Activated naive CD8-positive, alpha-beta T cell treated with anti-CD3 and anti-CD28 coated beads for 36 hours (primary cell): Measurements from ENCODE around the gene TXNRD2. TPM values are rescaled to one million over a fixed set of nuclear protein-coding genes. Genes with fewer than 3 reads are reported as not detected.

Experiments
- DNase-seq: peaks from one replicate; pipeline ENCODE4 v3.0.0; 2021
- H3K27ac Mint-ChIP-seq: one replicate; pipeline ENCODE4 v1.8.0; 2022; ENCODE audit warnings: mild to moderate bottlenecking, moderate library complexity, mixed read lengths
- H3K27me3 Mint-ChIP-seq: one replicate; pipeline ENCODE4 v1.8.0; 2022; ENCODE audit warnings: mild to moderate bottlenecking, mixed read lengths
- H3K36me3 Mint-ChIP-seq: one replicate; pipeline ENCODE4 v1.8.0; 2021; ENCODE audit warnings: mild to moderate bottlenecking, mixed read lengths
- H3K4me1 Mint-ChIP-seq: one replicate; pipeline ENCODE4 v1.8.0; 2021; ENCODE audit warnings: mixed read lengths
- H3K4me3 Mint-ChIP-seq: one replicate; pipeline ENCODE4 v1.8.0; 2022; ENCODE audit warnings: mild to moderate bottlenecking, moderate library complexity, mixed read lengths
- H3K9me3 Mint-ChIP-seq: one replicate; pipeline ENCODE4 v1.8.0; 2022; ENCODE audit warnings: mixed read lengths
- total RNA-seq, 2 experiments: library from RNA; stranded (reverse); gene quantifications; one replicate each; pipeline ENCODE4 v1.2.3, GENCODE V29; 2021

Gene TXNRD2
- total RNA-seq, 2 experiments from 2014 or later: 20.3 to 20.9 TPM

GRCh38 chr22:19859861-19860510 lies 81.6 kb downstream of the TXNRD2 start:
- Mint-ChIP-seq H3K27me3 (no peaks in the 10 kb centered on the region), H3K9me3 (no peaks in the 10 kb centered on the region), H3K27ac (no peak overlapping the region), H3K36me3 (peaks cover 15% of the 10 kb centered on the region), H3K4me3 (no peak overlapping the region), H3K4me1 (peaks cover 11% of the 10 kb centered on the region)
- DNase-seq: no peak

DNA sequence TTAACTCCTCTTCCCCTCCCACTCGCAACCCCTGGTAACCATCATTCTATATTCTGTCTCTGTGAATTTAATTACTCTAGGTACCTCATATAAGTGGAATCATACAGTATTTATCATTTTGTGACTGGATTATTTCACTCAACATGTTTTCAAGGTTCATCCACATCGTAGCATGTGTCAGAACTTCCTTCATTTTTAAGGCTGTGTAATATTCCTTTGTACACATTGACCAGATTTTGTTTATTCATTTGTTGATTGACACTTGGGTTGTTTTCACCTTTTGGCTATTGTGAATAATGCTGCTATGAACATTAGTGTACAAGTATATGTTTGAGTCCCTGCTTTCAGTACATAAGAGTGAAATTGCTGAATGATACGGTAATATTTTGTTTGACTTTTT lies 84.2 kb downstream of the TXNRD2 start:
- Mint-ChIP-seq H3K36me3 (peaks cover 28% of the 10 kb centered on the region), H3K4me3 (no peak overlapping the region), H3K9me3 (no peaks in the 10 kb centered on the region), H3K27me3 (no peaks in the 10 kb centered on the region), H3K4me1 (peaks cover 24% of the 10 kb centered on the region), H3K27ac (peak overlapping the region; percentile 49)
- DNase-seq: no peak

DNA sequence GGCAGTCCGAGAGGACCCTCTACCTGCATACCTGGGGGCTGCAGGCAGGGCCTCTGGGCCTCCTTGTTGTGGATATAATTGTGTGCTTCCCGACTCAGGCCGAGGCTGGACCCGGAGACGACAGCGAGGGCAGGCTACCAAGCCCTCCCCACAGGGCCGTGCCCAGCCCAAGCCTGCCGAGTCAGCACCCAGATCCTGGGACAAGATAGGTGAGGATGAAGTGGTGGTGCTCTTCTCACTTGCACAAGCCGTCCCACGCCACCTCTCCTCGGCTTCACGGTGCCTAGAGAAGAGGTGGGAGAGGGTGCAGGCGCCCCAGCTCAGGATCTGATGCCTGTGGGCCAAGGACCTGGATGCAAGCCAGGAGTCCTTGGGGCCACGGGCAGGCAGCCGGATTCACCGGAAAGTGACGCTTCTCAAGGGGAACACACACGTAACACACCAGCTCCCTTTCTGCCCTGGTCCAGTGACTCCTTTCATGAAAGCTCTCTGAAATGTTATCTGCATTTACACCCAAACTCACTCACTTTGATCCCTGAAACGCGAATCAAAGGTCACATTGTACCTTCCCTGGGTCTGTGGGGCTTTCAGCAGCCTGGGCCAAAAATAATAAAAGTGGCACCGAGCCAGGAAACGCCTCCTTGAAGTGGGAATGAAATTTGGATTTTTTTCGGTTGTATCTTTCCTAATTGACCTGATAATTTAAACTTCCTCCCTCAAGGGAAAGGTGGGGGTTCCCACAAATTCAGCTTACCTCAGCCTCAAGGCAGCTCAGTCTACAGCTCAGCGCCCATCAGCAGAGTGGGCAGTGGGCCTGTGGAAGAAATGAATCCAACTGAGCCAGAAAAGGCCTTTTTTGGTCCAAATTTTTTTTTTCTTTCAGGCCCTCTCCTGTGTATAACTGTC lies 85.9 kb downstream of the TXNRD2 start:
- Mint-ChIP-seq H3K9me3 (no peaks in the 10 kb centered on the region), H3K36me3 (peaks cover 34% of the 10 kb centered on the region), H3K4me1 (peaks cover 28% of the 10 kb centered on the region), H3K27me3 (no peaks in the 10 kb centered on the region), H3K4me3 (peak overlapping the region; percentile 96), H3K27ac (peak overlapping the region; percentile 96)
- peak; percentile 69 for DNase-seq

DNA sequence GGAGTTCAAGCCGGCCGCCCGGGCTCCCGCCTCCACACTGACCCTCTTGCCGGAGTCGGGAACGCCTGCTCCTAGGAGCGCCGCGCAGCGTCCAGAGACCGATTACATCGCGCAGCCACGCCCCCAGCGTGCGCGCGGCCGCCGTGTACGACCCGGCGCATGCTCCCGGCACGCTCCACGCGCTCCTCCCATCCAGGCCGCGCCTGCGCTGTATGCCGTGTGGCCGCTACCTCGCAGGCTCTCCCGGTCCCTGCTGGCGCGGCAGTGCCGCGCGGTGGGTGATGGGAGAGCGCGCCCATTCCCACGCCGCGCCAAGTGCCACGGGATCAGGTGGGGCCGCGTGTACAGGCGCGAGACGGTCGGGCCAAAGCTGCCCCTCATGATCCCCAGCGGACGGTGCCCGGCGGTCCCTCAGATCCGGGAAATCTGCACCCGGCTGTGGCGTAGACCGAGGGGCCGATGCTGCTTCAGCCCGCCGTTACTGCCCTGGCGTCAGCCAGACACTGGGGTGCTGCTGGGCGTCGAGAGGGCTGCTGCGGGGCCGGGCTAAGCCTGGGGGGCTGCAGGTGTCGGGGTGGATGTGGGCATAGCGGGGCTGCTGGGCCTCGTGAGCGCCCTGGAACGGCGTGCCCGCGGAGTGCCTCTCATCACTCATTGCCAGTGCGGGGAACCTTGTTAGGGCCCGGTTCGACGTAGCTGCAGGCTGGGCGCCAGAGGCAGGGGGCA lies 86.7 kb downstream of the TXNRD2 start, which contains the start of the genes GNB1L and RTL10:
TSS of gene GNB1L (minus strand) at position 97 of the 726 bp plus-strand sequence. CDS start 33,519 bp downstream, outside the sequence.
TSS of gene RTL10 (minus strand) at position 97 of the 726 bp plus-strand sequence. CDS start 2,613 bp downstream, outside the sequence.
- Mint-ChIP-seq H3K4me1 (peaks cover 36% of the 10 kb centered on the region), H3K27ac (peak within 1 kb of the TSS; percentile 96), H3K36me3 (peaks cover 39% of the 10 kb centered on the region)

DNA sequence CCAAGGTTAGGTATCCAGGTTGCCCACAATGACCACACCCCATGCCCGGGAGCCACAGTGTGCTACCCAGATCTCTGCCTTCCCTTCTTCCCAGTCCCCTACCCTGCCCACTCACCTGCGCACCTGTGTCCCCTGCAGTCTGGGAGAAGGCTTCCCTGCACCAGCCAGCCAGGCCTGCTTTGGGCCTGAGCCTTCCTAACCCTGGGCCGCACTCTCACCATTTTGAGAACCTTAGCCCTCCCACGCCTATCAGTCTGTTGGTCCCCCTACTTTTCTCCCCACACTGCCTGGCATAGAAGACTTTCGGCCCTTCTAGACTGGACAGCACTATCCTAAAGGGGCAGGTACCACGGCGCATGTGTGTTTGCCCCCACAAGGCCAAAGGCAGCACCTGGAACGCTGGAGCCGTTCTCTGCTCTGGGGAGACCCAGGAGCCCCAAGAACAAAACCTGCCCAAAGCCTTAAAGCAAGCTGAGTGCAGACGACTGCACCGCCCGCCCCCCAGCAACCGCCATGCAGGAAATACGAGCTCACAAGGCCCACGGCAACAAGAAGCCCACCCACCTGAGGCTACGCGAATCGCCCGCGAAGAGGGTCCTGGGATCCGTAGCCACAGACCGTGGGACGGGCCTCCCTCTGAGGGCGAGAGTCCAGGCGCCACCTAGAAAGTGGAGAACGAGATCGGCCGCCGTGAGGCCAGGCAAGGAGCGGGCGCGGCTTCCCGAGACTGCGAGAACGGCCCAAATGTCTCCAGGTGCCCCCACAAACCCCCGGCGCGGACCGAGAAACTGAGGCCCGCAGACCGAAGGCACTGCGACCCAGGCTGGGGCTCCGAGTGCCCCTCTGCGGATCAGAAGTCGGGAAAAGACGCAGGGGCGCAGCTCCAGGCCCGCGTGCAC lies 87.5 kb downstream of the TXNRD2 start:
- peak overlapping the region; percentile 96 for H3K4me3 Mint-ChIP-seq
- peak; percentile 28 for DNase-seq
- peaks cover 39% of the 10 kb centered on the region for H3K36me3 Mint-ChIP-seq
- no peaks in the 10 kb centered on the region for H3K9me3 Mint-ChIP-seq
- H3K27ac Mint-ChIP-seq: peak overlapping the region; percentile 96
- H3K27me3 Mint-ChIP-seq: no peaks in the 10 kb centered on the region
- H3K4me1 Mint-ChIP-seq: peaks cover 39% of the 10 kb centered on the region

More for the DNA sequence above, 86.7 kb downstream of the TXNRD2 start, which contains the start of the genes GNB1L and RTL10:
- peak; percentile 98 for DNase-seq
- Mint-ChIP-seq H3K27me3 (no peaks in the 10 kb centered on the region), H3K9me3 (no peaks in the 10 kb centered on the region), H3K4me3 (peak within 1 kb of the TSS; percentile 96)

GRCh38 chr22:19853058-19853878 lies 88.3 kb downstream of the TXNRD2 start:
- peaks cover 39% of the 10 kb centered on the region for H3K4me1 Mint-ChIP-seq
- no peak for DNase-seq
- no peaks in the 10 kb centered on the region for H3K27me3 Mint-ChIP-seq
- peak overlapping the region; percentile 96 for H3K4me3 Mint-ChIP-seq
- H3K27ac Mint-ChIP-seq: peak overlapping the region; percentile 96
- H3K9me3 Mint-ChIP-seq: no peaks in the 10 kb centered on the region
- H3K36me3 Mint-ChIP-seq: peaks cover 40% of the 10 kb centered on the region

GRCh38 chr22:19852177-19852781 lies 89.3 kb downstream of the TXNRD2 start:
- no peak for DNase-seq
- Mint-ChIP-seq H3K27ac (no peak overlapping the region), H3K9me3 (no peaks in the 10 kb centered on the region), H3K4me3 (peak overlapping the region; percentile 96), H3K36me3 (peaks cover 44% of the 10 kb centered on the region), H3K27me3 (no peaks in the 10 kb centered on the region), H3K4me1 (peaks cover 35% of the 10 kb centered on the region)

GRCh38 chr22:19851291-19852176 lies 90.1 kb downstream of the TXNRD2 start:
- DNase-seq: no peak
- peaks cover 28% of the 10 kb centered on the region for H3K4me1 Mint-ChIP-seq
- H3K27me3 Mint-ChIP-seq: no peaks in the 10 kb centered on the region
- peak overlapping the region; percentile 2 for H3K4me3 Mint-ChIP-seq
- peaks cover 43% of the 10 kb centered on the region for H3K36me3 Mint-ChIP-seq
- no peak overlapping the region for H3K27ac Mint-ChIP-seq
- no peaks in the 10 kb centered on the region for H3K9me3 Mint-ChIP-seq

GRCh38 chr22:19850763-19851109 lies 90.9 kb downstream of the TXNRD2 start:
- H3K36me3 Mint-ChIP-seq: peaks cover 39% of the 10 kb centered on the region
- H3K27ac Mint-ChIP-seq: peak overlapping the region; percentile 75
- H3K27me3 Mint-ChIP-seq: no peaks in the 10 kb centered on the region
- DNase-seq: no peak
- no peaks in the 10 kb centered on the region for H3K9me3 Mint-ChIP-seq
- H3K4me3 Mint-ChIP-seq: no peak overlapping the region
- peaks cover 31% of the 10 kb centered on the region for H3K4me1 Mint-ChIP-seq

GRCh38 chr22:19849835-19850762 lies 91.5 kb downstream of the TXNRD2 start:
- H3K9me3 Mint-ChIP-seq: no peaks in the 10 kb centered on the region
- no peaks in the 10 kb centered on the region for H3K27me3 Mint-ChIP-seq
- H3K4me3 Mint-ChIP-seq: no peak overlapping the region
- H3K36me3 Mint-ChIP-seq: peaks cover 39% of the 10 kb centered on the region
- peaks cover 33% of the 10 kb centered on the region for H3K4me1 Mint-ChIP-seq
- DNase-seq: no peak
- peak overlapping the region; percentile 75 for H3K27ac Mint-ChIP-seq

- peaks cover 43% of the 10 kb centered on the region for H3K4me1 Mint-ChIP-seq
- no peak overlapping the region for H3K27ac Mint-ChIP-seq
- H3K27me3 Mint-ChIP-seq: no peaks in the 10 kb centered on the region
- H3K4me3 Mint-ChIP-seq: no peak overlapping the region
- DNase-seq: no peak
- H3K9me3 Mint-ChIP-seq: no peaks in the 10 kb centered on the region
- peaks cover 34% of the 10 kb centered on the region for H3K36me3 Mint-ChIP-seq
These were observed 93.1 kb downstream of the TXNRD2 start for GRCh38 chr22:19848298-19849224.
